ENCODE measurements around the gene SDS. TPM values are rescaled to one million over a fixed set of nuclear protein-coding genes. Genes with fewer than 3 reads are reported as not detected.

Gene SDS
- total and polyA plus RNA-seq, 2 of the 8 experiments (the other 6 are each of a cell fraction or from before 2014, with no cell fraction given), result 0.21 TPM; not detected in 1

DNA sequence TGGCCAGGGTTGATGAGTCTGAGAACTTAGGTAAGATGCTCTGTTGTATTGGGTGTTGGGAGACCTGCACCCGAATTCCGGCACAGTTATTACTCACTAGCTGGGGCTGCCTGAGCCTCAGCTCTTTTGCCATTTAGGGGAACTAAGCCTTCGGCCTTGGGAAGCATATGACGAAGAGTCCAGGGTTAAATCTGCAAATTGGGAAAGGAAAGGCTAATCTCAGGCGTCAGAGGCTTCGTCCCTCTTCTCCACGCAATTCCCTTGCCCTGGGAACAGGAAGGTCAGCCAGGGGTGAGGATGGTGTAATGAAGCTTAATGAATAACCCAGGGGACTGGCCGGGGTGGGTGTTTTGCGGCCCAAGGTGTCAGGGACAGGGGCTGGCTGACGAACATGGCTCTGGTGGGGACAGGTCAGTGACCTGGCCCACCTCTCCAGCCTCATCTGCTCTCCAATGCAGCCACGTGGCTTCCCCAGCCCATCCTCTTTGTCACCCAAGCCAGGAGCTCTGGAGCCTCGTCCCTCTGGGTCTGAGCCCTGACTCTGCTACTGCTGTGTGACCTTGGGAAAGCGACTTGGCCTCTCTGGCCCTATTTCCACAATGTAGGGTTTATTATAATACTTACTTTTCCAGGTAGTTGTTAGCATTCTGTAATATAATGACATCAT is 14.7 kb upstream of the SDS start:
- no peak overlapping the region for H2AFZ ChIP-seq (ENCODE audit: low read length)
- no peak overlapping the region for H3K18ac ChIP-seq (ENCODE audit: extremely low read depth, low read length)
- no peaks in the 10 kb centered on the region for H3K79me2 ChIP-seq (ENCODE audit: control insufficient read depth in 1 of 2, insufficient read depth in 2 of 2, low read length in 2 of 2)
- no peak overlapping the region for H3K4me3 ChIP-seq (ENCODE audit: extremely low read depth in 1 of 4, insufficient read depth in 2 of 4, low read depth in 3 of 4, low read length in 4 of 4)
- H3K9me3 ChIP-seq (ENCODE audit: insufficient read depth in 2 of 2, low read depth in 1 of 2, low read length in 1 of 2), result no peaks in the 10 kb centered on the region
- no peak overlapping the region for H3K4me2 ChIP-seq (ENCODE audit: insufficient read depth in 1 of 2, low read depth in 2 of 2, low read length in 2 of 2)
- H3K23ac ChIP-seq (ENCODE audit: insufficient read length), result no peak overlapping the region
- WGBS, 2 experiments (ENCODE audit: extremely low coverage in 1 of 2, insufficient coverage in 1 of 2, insufficient read length in 1 of 2, insufficient replicate concordance in 2 of 2, low coverage in 1 of 2, low lambda C conversion rate in 2 of 2, missing lambda C conversion rate in 1 of 2), result 84% methylated on average over 13 of the region's 13 CpGs; no CpG with 5 or more reads in 1 of the 2 experiments
- no peak overlapping the region for H2BK20ac ChIP-seq (ENCODE audit: low read length)
- H4K20me1 ChIP-seq (replicated peaks in 1 of 2; ENCODE audit: control insufficient read depth in 1 of 2, insufficient read depth in 2 of 2, low read length in 2 of 2), result no peaks in the 10 kb centered on the region
- no peak overlapping the region for H3K27ac ChIP-seq (ENCODE audit: low read depth, low read length)
- H2AK5ac ChIP-seq (ENCODE audit: low read depth, low read length), result peak overlapping the region; percentile 86; the same call in 1 of the 2 replicates
- FAIRE-seq, result no peak
- H3K14ac ChIP-seq (ENCODE audit: insufficient read length), result no peak overlapping the region
- no peak overlapping the region for H2BK12ac ChIP-seq (ENCODE audit: low read depth, low read length)
- no peak overlapping the region for H3K9ac ChIP-seq (replicated peaks in 1 of 4; ENCODE audit: extremely low read depth in 1 of 4, low read depth in 3 of 4, low read length in 3 of 4)
- CTCF ChIA-PET (ENCODE audit: partially characterized antibody), result interaction anchor here (0.6 to 1.5 kb wide), 2 partner anchors 16 to 102 kb away, joined by 3 read pairs; no protein-coding TSS in a partner anchor
- no peak for TF ChIP-seq MAFK (IDR thresholded peaks at IDR 0.05; ENCODE audit: low read depth, low read length)
- no peak for TF ChIP-seq TAF7 (optimal IDR thresholded peaks at IDR 0.05; ENCODE audit: borderline replicate concordance, low read depth, low read length)
- TF ChIP-seq, protein P1, sequence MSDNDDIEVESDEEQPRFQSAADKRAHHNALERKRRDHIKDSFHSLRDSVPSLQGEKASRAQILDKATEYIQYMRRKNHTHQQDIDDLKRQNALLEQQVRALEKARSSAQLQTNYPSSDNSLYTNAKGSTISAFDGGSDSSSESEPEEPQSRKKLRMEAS (IDR thresholded peaks at IDR 0.05), result no peak
- no peaks in the 10 kb centered on the region for H3K27me3 ChIP-seq (replicated peaks in 1 of 4; ENCODE audit: control insufficient read depth in 3 of 4, extremely low read depth in 1 of 4, insufficient read depth in 3 of 4, low read length in 3 of 4)
- no peaks in the 10 kb centered on the region; the same call in 1 of the 2 replicates for H3K23me2 ChIP-seq (ENCODE audit: low read depth, low read length)
- H4K5ac ChIP-seq (ENCODE audit: insufficient read length, low read depth, low read length), result no peak overlapping the region
- no peak overlapping the region for H4K91ac ChIP-seq (replicated peaks; ENCODE audit: insufficient read length, low read length)
- H3K4ac ChIP-seq (replicated peaks; ENCODE audit: insufficient read length, low read depth, low read length), result no peak overlapping the region
- POLR2A ChIA-PET (ENCODE audit: partially characterized antibody), result interaction anchor here (1.0 to 1.3 kb wide), 2 partner anchors 7 to 11 kb away, joined by 3 read pairs; no protein-coding TSS in a partner anchor
- no peaks in the 10 kb centered on the region for H3K79me1 ChIP-seq (ENCODE audit: low read depth, low read length)
- no peak overlapping the region for H2BK120ac ChIP-seq (replicated peaks; ENCODE audit: low read depth, low read length)
- H3K36me3 ChIP-seq (ENCODE audit: control insufficient read depth in 2 of 4, insufficient read depth in 4 of 4, low read length in 3 of 4), result no peaks in the 10 kb centered on the region
- DNase-seq (ENCODE audit: low read depth in 1 of 2, low spot score in 2 of 2), result no peak
- no peak overlapping the region for H4K8ac ChIP-seq (ENCODE audit: extremely low read depth, insufficient read depth, low read length)
- H3K56ac ChIP-seq (replicated peaks; ENCODE audit: insufficient read length, low read depth, low read length), result no peak overlapping the region
- no peak overlapping the region for H2BK5ac ChIP-seq (ENCODE audit: low read depth, low read length)
- peaks cover 0 to 7% (median 5%) of the 10 kb centered on the region in 4 experiments; a peak in 5 of 7 replicates for H3K4me1 ChIP-seq (replicated peaks in 1 of 4; ENCODE audit: control insufficient read depth in 3 of 4, insufficient read depth in 4 of 4, low read length in 3 of 4)
- 0 out of 2 replicates have a peak overlapping the region, but pooled peaks have one; percentile 29 for H2BK15ac ChIP-seq (ENCODE audit: low read length)
